Mucosa of descending colon (tissue), 3 donors: ENCODE results near the gene SMG6. TPM values are rescaled to one million over a fixed set of nuclear protein-coding genes. Genes with fewer than 3 reads are reported as not detected.
A peak's percentile ranks its signal among the peaks of the same experiment; 100 is the strongest.
"Not testable (repeated sequence)": the region's sequence is repeated elsewhere in the genome, so short reads cannot be mapped to it uniquely, and the experiment has no call there.

ENCODE experiments used
- ATAC-seq: fragments of 200-7000 bp; cut with Tn5 transposase; one replicate; pipeline ENCODE4 v1.9.1; 2020; ENCODE audit warnings: mild to moderate bottlenecking, moderate library complexity
- DNase-seq, 3 donors: peaks; one replicate each; pipeline ENCODE4 v3.0.0-alpha.2; 2020
- H3K36me3 ChIP-seq: fragments of 200-600 bp; one replicate; pipeline ENCODE4 v1.8.0; 2021; ENCODE audit warnings: low read depth, mild to moderate bottlenecking
- H3K4me1 ChIP-seq: fragments of 200-600 bp; one replicate; pipeline ENCODE4 v1.8.0; 2021; ENCODE audit warnings: low read depth, mild to moderate bottlenecking
- H3K4me3 ChIP-seq: fragments of 200-600 bp; one replicate; pipeline ENCODE4 v1.8.0; 2021; ENCODE audit warnings: mild to moderate bottlenecking
- H3K9me3 ChIP-seq: fragments of 200-600 bp; one replicate; pipeline ENCODE4 v1.8.0; 2021; ENCODE audit warnings: mild to moderate bottlenecking
- intact Hi-C, 2 donors: fragments of 100-400 bp; cut with DNase I in 1 of 2; cut with micrococcal nuclease in 1 of 2; formaldehyde crosslinking; loops; one replicate each; pipeline versions ENCODE4 v1.11.0 to v1.11.1; 2022; cut with DNase I, micrococcal nuclease
- total RNA-seq, 3 donors: library from RNA; stranded (reverse); fragmentation: NEBNext Ultra II Directional in 2 of 3; extraction: Animal tissue kit (Norgen Biotek cat#: 25700) in 2 of 3; gene quantifications; one replicate each; pipeline versions ENCODE4 v1.2.1 to v1.2.4, GENCODE V29; 2021 to 2023
- TF ChIP-seq, protein P1 (sequence below): fragments of 200-600 bp; IDR thresholded peaks from one replicate; pipeline ENCODE4 v1.8.0; 2022; ENCODE audit warnings: antibody characterized with exemption, mild to moderate bottlenecking
- donor health status: DM: no; HTN: no; CAD: no; lungs with moderate emphysema.
- donor health status: DM: no; HTN: no; CAD: no.
- donor health status: DM: no; HTN: yes; CAD: no.

The SMG6 gene
- total RNA-seq, 3 donors from 2014 or later: 25.9 to 41.6 (median 38.8) TPM

GRCh38 chr17:2259769-2260536 lies 43.6 kb downstream of the SMG6 start:
- Histone ChIP-seq H3K4me3 (no peak overlapping the region), H3K9me3 (no peaks in the 10 kb centered on the region), H3K36me3 (no peaks in the 10 kb centered on the region), H3K4me1 (peaks cover 6% of the 10 kb centered on the region)
- ATAC-seq (peak; percentile 71), DNase-seq (peak in 1 of 3 donors; percentile 61)
- TF ChIP-seq, protein P1, sequence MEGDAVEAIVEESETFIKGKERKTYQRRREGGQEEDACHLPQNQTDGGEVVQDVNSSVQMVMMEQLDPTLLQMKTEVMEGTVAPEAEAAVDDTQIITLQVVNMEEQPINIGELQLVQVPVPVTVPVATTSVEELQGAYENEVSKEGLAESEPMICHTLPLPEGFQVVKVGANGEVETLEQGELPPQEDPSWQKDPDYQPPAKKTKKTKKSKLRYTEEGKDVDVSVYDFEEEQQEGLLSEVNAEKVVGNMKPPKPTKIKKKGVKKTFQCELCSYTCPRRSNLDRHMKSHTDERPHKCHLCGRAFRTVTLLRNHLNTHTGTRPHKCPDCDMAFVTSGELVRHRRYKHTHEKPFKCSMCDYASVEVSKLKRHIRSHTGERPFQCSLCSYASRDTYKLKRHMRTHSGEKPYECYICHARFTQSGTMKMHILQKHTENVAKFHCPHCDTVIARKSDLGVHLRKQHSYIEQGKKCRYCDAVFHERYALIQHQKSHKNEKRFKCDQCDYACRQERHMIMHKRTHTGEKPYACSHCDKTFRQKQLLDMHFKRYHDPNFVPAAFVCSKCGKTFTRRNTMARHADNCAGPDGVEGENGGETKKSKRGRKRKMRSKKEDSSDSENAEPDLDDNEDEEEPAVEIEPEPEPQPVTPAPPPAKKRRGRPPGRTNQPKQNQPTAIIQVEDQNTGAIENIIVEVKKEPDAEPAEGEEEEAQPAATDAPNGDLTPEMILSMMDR: no peak
- intact Hi-C loops: no loop called here

DNA sequence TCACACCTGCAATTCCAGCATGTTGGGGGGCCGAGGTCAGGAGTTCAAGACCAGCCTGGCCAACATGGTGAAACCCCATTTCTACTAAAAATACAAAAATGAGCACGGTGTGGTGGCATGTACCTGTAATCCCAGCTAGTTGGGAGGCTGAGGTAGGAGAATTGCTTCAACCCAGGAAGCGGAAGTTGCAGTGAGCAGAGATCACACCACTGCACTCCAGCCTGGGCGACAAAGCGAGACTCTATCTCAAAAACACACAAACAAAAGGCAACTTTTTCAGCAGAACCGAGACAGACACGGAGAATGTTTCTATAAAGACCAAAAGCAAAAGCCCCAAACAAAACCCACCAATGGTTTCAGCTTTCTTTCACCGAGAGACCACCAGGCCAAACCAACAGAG lies 44.8 kb downstream of the SMG6 start:
- H3K9me3 ChIP-seq, H3K4me3 ChIP-seq, intact Hi-C loops, ATAC-seq, H3K4me1 ChIP-seq, H3K36me3 ChIP-seq, DNase-seq: not testable (repeated sequence)

- no peaks in the 10 kb centered on the region for H3K4me1 ChIP-seq
- intact Hi-C loops: no loop called here
- H3K36me3 ChIP-seq: no peaks in the 10 kb centered on the region
- no peaks in the 10 kb centered on the region for H3K9me3 ChIP-seq
- ATAC-seq (peak; percentile 45), DNase-seq (no peak)
- TF ChIP-seq, protein P1: no peak
- H3K4me3 ChIP-seq: no peak overlapping the region
Measured at GRCh38 chr17:2253768-2254406, 49.7 kb downstream of the SMG6 start.

GRCh38 chr17:2253362-2253761 lies 50.2 kb downstream of the SMG6 start:
- Histone ChIP-seq H3K4me3 (no peak overlapping the region), H3K4me1 (no peaks in the 10 kb centered on the region), H3K36me3 (no peaks in the 10 kb centered on the region), H3K9me3 (no peaks in the 10 kb centered on the region)
- intact Hi-C loops: no loop called here
- DNase-seq: no peak
- TF ChIP-seq, protein P1: no peak
- no peak for ATAC-seq

- Histone ChIP-seq H3K4me3 (no peak overlapping the region), H3K4me1 (no peaks in the 10 kb centered on the region), H3K36me3 (no peaks in the 10 kb centered on the region), H3K9me3 (no peaks in the 10 kb centered on the region)
- DNase-seq (no peak), ATAC-seq (no peak)
- TF ChIP-seq, protein P1: no peak
- intact Hi-C loops: no loop called here
Measured at GRCh38 chr17:2251098-2251497, 52.5 kb downstream of the SMG6 start.
